Osteocyte (in vitro differentiated cells): ENCODE measurements around the gene CLHC1. TPM values are rescaled to one million over a fixed set of nuclear protein-coding genes. Genes with fewer than 3 reads are reported as not detected.

Experiments used
- DNase-seq: peaks from one replicate; pipeline ENCODE4 v3.0.0; 2021; ENCODE audit warnings: mixed read lengths; ENCODE audit not compliant: unreplicated experiment; ENCODE audit errors: extremely low spot score
- H3K27ac Mint-ChIP-seq: one replicate; pipeline ENCODE4 v1.8.0; 2021; ENCODE audit warnings: mild to moderate bottlenecking, mixed read lengths; ENCODE audit not compliant: unreplicated experiment
- H3K27me3 Mint-ChIP-seq: one replicate; pipeline ENCODE4 v1.8.0; 2021; ENCODE audit warnings: mixed read lengths; ENCODE audit not compliant: unreplicated experiment
- H3K36me3 Mint-ChIP-seq: one replicate; pipeline ENCODE4 v1.8.0; 2021; ENCODE audit warnings: mixed read lengths; ENCODE audit not compliant: unreplicated experiment
- H3K4me1 Mint-ChIP-seq: one replicate; pipeline ENCODE4 v1.8.0; 2021; ENCODE audit warnings: mixed read lengths; ENCODE audit not compliant: unreplicated experiment
- H3K4me3 Mint-ChIP-seq: one replicate; pipeline ENCODE4 v1.8.0; 2021; ENCODE audit warnings: mild to moderate bottlenecking, moderate library complexity, mixed read lengths; ENCODE audit not compliant: unreplicated experiment
- H3K9me3 Mint-ChIP-seq: one replicate; pipeline ENCODE4 v1.8.0; 2021; ENCODE audit warnings: mixed read lengths; ENCODE audit not compliant: unreplicated experiment
- total RNA-seq: library from RNA; stranded (reverse); gene quantifications from 2 replicates; pipeline ENCODE4 v1.2.1, GENCODE V29; 2021
- TF ChIP-seq, protein P1 (sequence below): fragments of 200-600 bp; sonication (generic); IDR thresholded peaks from 2 replicates; pipeline ENCODE4 v1.5.0; 2021; ENCODE audit warnings: antibody characterized with exemption, mild to moderate bottlenecking, moderate library complexity

The CLHC1 gene
- total RNA-seq, 1 donor from 2014 or later: 23.5 TPM

DNA sequence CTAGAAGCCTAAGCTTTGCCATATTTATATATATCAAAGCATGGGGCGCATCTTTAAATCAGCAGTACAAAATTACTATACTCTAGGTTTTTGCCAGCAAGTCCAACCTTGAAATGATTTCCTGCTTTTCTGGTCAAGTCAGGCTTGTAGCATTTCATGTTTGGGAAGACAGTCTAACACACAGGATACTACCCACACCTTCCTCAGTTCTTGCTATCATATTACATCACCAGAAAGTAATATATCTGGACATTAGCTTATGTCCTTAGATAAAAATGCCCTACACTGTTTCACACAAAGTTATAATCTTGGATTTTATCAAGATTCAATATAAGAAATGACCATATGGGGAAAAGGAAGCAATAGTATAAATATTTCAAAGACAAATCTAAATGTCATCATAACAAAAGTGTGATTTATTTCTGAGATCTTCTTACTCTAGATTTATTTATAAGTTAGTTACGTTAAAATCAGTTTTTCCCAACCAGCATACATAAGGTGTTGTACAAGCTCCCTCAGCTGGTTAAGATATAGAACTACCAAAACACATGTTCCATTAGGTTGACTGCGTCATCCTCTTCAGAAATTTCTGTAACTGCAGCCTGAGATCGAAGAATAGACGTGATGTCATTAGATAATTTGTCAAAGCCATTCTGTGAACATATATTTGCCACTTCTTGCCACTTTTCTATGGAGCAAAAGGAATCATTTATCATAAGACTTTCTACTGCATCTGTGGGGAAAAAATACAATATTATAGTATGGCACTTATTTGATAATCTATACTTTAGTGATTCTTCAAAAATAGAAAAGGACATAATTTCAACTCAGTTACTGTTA lies 56.6 kb downstream of the CLHC1 start:
- Mint-ChIP-seq H3K4me3 (no peak overlapping the region), H3K9me3 (no peaks in the 10 kb centered on the region), H3K4me1 (peaks cover 3% of the 10 kb centered on the region), H3K27me3 (no peaks in the 10 kb centered on the region), H3K36me3 (peaks cover 9% of the 10 kb centered on the region), H3K27ac (no peak overlapping the region)
- TF ChIP-seq, protein P1, sequence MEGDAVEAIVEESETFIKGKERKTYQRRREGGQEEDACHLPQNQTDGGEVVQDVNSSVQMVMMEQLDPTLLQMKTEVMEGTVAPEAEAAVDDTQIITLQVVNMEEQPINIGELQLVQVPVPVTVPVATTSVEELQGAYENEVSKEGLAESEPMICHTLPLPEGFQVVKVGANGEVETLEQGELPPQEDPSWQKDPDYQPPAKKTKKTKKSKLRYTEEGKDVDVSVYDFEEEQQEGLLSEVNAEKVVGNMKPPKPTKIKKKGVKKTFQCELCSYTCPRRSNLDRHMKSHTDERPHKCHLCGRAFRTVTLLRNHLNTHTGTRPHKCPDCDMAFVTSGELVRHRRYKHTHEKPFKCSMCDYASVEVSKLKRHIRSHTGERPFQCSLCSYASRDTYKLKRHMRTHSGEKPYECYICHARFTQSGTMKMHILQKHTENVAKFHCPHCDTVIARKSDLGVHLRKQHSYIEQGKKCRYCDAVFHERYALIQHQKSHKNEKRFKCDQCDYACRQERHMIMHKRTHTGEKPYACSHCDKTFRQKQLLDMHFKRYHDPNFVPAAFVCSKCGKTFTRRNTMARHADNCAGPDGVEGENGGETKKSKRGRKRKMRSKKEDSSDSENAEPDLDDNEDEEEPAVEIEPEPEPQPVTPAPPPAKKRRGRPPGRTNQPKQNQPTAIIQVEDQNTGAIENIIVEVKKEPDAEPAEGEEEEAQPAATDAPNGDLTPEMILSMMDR: peak; percentile 71
- DNase-seq: no peak

DNA sequence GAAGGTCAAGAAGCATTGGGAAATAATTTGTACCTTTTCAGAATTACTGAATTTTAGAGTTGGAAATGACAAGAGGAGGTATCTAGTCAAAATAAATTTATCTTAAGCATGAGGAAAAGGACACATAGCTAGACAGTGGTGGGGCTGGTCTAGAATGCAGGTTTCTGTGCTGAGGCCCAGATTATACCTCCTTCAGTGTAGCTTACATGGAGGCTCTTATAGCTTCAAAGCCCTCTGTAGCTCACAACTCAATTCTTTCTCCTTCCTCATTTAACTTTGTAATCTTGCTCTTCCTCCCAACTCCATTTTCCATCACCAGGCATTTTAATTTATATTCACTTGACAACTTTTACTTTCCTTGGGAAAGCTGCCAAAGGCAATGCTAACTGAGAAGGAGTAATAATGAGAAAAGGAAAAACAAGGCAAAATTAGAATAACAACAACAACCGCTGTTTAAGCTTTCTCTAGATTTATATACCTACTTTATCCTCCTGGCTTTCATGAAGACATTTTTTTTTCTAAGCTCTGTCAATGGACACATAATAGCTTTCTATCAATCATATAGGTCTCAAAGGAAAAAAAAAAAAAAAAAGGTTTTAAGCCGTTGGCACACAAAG lies 58.5 kb downstream of the CLHC1 start:
- H3K9me3 Mint-ChIP-seq: no peaks in the 10 kb centered on the region
- no peak for DNase-seq
- no peak overlapping the region for H3K4me3 Mint-ChIP-seq
- H3K4me1 Mint-ChIP-seq: peaks cover 15% of the 10 kb centered on the region
- no peak overlapping the region for H3K27ac Mint-ChIP-seq
- peaks cover 9% of the 10 kb centered on the region for H3K36me3 Mint-ChIP-seq
- TF ChIP-seq, protein P1: no peak
- no peaks in the 10 kb centered on the region for H3K27me3 Mint-ChIP-seq

DNA sequence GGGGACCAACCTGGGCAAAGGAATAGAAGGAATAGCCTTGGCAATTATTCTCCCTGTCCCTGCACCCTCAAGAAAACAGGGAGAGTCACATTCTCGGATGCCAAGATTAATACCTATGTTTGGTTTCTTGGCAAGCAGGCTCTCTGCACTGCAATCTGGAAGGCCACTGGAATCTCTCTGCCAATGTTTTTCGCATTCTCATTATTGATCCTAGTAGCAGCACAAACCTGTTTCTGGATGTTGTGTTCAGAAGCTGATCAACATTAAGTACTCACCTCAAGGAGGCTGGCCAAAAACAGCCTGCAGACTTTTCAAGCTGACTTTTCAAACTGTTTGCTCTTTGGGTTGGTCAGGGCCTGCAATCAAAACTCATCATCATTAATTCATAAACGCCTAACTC lies 62.2 kb downstream of the CLHC1 start:
- Mint-ChIP-seq H3K36me3 (peaks cover 9% of the 10 kb centered on the region), H3K4me3 (no peak overlapping the region), H3K4me1 (peaks cover 43% of the 10 kb centered on the region), H3K27ac (no peak overlapping the region), H3K9me3 (no peaks in the 10 kb centered on the region), H3K27me3 (no peaks in the 10 kb centered on the region)
- peak; percentile 21 for DNase-seq
- TF ChIP-seq, protein P1: no peak

DNA sequence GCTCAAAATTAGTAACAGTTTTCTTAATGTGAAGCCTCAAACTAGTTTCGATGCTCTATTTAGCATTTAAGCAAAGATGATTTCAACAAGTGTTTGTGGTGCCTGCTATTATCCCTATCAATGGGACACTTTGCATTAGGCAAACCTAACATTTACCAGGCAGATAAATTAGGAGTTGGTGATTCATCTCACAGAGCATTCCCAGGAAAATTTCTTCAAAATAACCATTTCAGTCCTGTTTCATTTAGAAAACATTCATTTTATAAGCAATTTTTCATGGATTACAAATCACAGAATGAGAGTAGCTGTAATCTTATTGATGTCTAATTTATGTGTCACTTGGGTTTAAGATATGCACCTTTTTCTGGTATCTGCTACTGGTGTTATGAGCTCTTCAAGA lies 62.7 kb downstream of the CLHC1 start:
- Mint-ChIP-seq H3K27me3 (no peaks in the 10 kb centered on the region), H3K4me1 (peaks cover 47% of the 10 kb centered on the region), H3K36me3 (peaks cover 9% of the 10 kb centered on the region), H3K4me3 (no peak overlapping the region), H3K27ac (peak overlapping the region; percentile 81), H3K9me3 (no peaks in the 10 kb centered on the region)
- no peak for DNase-seq
- TF ChIP-seq, protein P1: no peak
